G401.6 (cell line): ENCODE measurements around the gene WDR74.
"Not testable (repeated sequence)": the region's sequence is repeated elsewhere in the genome, so short reads cannot be mapped to it uniquely, and the experiment has no call there.

Source experiments
- FAIRE-seq: peaks from 2 replicates; lab custom pipeline; 2012; peaks lifted over from hg19 to GRCh38; lab: Jason Lieb, UNC

WDR74 gene

DNA sequence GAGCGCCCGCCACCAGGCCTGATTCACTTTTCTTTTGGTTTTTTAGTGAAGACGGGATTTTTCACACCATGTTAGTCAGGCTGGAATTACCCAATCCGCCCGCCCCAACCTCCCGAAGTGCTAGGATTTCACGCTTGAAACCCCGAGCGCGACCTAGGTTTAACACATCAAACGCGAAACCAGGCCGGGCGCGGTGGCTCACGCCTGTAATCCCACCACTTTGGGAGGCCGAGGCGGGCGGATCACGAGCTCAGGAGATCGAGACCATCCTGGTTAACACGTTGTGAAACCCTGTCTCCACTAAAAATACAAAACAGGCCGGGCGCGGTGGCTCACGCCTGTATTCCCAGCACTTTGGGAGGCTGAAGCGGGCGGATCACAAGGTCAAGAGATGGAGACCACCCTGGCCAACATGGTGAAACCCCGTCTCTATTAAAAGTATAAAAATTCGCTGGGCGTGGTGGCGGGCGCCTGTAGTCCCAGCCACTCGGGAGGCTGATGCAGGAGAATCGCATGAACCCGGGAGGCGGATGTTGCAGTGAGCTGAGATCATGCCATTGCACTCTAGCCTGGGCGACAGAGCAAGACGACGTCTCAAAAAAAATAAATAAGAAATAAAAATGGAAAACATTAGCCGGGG, 1.5 kb upstream of the WDR74 start:
- not testable (repeated sequence) for FAIRE-seq

DNA sequence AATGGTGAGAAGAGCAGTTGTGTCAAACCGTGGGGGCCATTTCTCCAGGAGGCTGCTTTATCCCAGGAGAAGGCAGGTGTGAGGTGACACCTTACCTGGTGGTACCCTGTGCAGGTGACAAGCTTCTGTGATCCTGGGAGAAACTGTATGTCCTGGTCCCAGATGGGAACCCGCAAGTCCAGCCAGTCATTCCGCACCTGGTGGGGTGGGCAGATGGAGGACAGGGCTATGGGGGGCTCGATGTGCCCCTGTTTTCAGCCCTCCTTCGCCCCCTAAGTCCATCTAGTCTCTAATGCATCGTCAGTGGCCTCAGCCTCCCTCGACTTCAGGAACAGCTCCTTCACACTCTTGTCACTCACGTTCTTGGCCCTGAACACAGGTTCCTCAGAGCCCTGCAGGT, 4.1 kb downstream of the WDR74 start:
- no peak for FAIRE-seq

DNA sequence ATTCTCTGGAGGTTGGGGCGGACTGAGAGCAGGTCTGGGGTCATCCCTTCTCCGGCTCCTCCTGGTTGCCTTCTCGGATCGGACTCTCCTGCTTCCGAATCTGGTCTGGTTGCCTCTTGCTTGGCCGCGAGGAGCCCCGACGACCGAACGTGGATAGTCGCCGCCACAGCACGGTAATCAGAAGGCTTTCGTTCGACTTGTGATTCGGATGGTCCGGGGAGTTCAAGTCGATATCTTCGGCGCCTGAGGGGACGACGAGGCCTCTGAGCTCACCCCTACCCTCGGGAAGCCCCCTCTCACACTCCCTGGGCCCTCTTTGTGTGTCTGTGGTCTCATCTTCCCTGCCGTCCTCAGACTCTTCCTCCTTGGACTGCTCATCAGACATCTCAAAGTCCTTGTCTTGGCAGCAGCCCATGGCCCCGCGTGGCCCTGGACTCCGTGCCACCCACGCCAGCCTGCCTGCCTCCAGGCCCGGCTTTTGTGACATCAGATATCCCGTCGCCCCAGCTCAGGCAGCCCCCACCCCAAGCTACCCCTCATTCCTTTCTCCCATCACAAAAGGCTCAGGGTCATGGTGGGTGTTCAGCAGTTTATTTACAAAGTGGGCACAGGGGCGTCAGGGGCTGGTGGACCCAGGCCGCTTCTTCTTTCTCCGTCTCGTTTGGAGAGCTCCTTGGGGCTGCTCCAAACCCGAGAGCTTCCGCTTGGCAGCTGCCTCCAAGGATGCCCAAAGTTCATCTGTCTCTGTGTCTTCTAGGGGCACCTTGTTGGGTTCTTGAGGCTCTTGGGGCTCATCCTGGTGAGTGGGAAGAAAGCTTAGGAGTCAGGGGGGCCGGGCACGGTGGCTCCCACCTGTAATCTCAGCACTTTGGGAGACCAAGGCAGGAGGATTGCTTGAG, 6.8 kb downstream of the WDR74 start, which contains the start of gene TEX54:
Gene TEX54, minus strand, starts transcription at position 506 of the 899 bp plus-strand sequence.
- FAIRE-seq = no peak

DNA sequence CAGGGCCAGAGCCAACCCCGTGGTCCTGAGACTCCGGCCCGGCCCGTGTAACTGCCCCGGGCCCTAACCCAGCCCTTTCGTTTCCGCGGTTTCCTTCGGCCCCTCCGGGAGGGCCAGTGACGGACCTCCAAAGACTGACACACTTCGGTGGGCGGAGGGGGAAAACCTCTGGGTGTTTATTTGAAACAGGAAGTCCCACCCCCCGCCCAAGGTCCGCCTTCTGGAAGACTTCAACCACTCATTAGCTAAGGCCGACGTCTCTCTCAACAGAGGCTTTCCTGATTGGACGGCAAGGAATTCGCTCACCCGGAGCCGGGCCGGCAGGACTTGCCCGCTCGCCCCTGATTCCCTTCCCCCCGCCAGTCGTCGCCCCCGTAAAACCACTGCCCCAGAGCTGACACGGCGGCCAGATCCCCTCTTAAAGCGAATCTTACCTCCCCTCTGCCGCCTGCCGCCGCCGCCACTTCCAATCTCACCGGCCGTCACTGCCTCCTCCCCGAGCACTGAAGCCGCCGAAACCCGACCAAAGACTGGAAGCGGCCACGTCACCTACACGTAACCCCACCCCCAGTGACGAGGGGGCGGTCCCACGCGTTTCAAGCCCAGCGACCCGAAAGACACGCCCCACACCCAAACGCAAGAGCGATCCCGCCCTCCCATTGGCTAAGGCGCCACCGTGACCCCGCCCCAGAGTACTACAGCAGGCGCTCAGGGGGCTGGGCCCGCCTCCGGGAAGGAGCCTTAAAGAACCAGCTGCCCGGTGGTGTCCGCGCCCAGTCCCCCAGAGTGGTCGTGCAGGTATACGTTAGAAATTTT, 7.7 kb downstream of the WDR74 start, which contains the start of gene STX5:
Gene STX5, minus strand, starts transcription at position 532 of the 816 bp plus-strand sequence. CDS start 808 bp downstream, outside the sequence.
- FAIRE-seq = peak; percentile 95

DNA sequence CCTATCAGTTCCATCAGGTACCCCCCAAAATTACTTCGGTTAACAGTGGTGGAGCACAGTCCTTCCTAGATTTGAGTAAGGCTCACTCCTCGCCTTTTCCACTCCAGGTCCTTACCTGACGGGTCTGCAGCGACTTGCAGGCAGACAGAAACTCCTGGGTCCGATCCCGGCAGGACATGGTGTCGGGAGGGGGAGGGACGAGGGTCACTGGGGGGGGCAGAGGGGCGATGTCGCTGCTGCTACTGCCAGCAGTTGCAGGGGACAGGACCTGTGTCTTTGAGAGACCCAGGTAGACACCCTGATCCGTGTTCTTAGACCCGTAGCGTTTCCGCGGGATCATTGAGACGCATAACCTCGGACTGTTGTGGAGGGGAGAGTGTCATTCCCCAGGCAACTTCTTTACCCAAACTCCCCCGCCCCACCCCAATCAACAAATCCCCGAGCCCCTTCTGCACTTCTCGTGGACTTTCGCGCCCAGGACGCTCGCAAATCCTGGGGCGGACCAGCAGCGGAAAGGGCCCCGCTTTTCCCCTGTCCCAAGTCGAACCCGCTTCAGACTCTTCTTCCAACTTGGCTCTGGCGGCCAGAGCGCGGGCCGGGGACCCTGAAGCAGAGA, 8.4 kb downstream of the WDR74 start:
- no peak for FAIRE-seq

DNA sequence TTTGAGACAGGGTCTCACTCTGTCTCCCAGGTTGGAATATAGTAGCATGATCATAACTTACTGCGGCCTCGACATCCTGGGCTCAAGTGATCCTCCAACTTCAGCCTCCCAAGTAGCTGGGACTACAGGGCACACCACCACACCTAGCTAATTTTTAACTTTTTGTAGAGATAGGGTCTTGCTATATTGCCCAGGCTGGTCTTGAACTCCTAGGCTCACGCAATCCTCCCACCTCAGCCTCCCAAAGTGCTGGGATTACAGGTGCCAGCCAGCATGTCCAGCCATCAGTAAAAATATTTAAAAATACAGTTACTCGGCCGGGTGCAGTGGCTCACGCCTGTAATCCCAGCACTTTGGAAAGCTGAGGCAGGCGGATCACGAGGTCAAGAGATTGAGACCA, 11.3 kb downstream of the WDR74 start:
- not testable (repeated sequence) for FAIRE-seq

DNA sequence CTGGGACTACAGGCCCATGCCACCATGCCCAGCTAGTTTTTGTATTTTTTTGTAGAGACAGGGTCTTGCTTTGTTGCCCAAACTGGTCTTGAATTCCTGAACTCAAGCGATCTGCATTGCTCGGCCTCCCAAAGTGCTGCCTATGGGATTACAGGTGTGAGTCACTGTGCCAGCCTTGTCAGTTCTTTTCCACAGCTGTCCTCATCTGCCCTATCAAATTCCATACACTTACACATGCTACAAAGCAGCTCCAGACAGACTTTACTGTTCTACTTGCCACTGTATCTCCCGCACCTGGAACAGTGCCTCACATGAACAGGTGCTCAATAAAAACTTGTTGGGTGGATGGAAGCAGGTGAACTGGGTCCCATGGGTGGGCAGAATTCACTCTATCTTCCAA, 15.7 kb downstream of the WDR74 start:
- FAIRE-seq = no peak

DNA sequence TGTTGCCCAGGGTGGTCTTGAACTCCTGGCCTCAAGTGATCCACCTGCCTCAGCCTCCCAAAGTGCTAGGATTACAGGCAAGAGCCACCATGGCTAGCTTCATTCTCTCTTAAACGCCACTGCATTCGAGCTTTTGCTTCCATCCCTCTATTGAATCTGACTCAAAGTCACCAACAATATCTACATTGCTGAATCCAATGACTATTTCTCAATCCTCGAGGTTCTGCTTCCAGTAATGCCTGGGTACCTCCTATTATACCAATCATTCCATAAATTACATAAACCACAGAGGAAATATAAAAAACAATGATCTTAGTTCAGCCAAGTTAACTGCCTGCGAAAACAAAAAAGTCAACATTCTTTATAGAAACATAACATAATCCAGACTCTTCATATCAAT, 22.3 kb downstream of the WDR74 start:
- no peak for FAIRE-seq

DNA sequence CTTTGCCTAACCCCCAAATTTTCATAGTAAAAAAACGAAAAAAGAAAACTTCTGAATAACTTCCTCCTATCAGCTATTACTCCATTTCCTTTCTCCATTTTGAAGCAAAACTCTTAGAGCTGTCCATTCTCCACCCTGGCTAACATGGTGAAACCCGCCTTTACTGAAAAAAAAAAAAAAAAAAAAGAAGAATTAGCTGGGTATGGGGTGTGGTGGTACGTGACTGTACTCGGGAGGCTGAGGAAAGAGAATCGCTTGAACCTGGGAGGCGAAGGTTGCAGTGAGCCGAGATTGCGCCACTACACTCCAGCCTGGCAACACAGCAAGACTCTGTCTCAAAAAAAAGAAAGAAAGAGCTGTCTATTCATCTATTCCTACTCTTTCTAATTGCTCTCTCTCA, 22.8 kb downstream of the WDR74 start:
- no peak for FAIRE-seq

DNA sequence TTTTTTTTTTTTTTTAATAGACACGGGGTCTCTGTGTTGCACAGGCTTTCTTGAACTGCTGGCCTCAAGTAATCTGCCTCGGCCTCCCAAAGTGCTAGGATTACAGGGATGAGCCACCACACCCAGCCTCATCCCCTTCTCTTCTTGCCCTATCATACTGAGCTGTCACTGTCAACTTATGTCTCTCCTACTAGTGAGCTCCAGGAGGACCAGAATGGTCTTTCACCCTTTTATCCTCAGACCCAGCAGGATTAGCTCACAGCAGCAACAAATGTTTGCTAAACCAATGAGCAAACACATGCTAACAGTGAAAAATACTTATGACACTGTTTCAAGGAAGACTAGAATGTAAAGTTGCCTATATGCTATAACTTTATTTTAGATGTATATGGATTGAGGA, 27.7 kb downstream of the WDR74 start:
- FAIRE-seq = no peak

DNA sequence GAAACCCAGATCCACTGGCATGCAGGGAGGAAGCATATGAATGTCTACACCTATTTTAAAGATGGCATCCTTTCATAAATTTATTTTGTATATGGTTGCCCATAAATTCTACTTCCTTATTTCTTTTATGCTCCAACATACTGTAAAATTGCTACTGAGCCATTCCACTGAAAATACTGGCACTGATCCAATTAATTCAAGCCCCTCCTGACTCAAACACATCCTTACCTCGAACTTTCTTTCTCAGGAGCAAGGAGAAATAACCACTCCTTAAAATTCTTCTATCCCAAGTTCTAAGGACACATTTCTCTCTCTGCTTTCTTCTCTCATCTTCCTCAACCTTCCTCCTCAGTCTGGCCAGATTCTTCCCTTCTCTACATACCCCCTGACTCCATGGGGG, 28.6 kb downstream of the WDR74 start:
- no peak for FAIRE-seq

DNA sequence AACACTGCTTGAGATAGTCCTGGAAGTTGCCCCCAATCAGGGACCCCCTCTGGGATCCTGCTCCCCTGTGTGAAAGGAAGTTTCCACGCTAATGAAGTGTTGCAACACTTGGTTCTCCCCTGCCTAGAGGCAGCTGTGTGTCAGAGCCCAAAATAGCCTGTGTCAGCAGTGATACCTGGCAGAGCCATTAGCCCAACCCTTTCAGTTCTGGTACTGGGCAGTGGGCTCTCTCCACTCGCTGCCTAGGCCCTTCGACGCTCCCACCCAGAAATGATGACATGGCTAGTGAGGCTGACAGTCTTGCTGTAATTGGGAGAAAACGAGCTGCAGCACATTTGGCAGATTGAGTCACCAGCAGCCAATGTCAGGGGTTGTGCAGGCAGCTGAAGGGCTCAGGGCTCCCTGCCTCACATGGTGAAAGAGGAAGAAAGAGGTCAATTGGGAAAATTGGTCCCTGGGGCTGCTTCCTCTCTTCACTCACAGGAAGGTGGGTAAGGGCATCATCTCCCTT, 32.7 kb downstream of the WDR74 start:
- no peak for FAIRE-seq

DNA sequence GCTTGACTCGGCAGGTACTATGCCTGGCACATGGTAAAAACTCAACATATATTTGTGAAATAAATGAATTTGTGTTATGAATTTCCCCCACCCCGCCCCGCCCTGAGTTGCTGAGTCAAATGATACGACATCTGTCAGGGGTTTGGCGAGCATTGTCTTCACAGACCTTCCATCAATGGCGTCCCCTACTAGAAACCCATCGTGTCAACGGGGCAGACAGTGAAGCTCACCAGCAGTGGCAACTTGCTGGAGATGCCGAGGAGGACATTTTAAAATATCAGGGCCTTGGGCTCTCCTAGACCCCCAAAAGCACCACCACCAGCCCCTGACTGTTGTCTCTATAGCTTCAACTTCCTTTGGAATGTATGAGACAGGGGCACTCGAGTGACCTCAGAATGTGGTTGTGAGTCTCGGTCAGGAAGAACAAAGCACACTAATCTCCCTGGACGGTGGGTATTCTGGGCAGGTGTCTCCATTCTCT, 33.4 kb downstream of the WDR74 start:
- no peak for FAIRE-seq

DNA sequence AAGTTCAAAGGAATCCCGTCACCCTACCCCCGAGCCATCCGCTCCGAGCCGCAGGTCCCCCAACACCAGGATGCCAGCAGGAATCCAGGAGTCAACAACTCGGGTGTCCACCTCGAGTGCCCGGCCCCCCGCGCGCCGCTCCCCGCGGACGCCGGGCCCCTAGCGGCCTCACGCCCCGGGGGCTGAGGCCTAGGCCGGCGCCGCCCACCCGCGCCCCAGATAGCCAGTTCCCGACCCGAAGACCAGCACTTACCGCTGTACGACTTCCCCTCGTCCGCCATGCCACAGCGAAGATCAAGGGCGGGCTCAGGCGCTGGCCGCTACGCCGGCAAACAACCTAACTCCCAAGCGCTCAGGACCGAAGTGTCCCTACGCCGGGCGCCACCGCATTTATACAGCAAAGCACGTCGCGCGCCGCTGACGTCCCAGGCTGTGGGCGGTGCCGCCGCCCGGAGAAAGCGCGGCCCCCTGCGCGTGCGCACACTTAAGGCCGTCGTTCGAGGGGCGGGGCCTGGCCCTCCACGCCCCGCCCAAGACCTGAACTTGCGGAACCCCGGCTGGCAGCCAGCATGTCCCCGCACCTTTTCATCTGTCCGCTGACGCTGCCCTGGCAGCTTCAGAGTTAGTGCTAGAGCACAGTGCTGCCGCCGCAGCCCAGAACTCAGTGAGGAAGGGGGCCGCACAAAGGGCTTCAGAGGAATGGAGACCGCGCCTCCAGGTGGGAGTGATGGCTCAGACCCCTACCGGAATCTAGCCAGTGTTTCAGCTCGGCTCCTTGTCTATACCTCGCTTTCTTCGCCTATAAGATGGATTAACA, 34.1 kb downstream of the WDR74 start, which contains the start of gene NXF1:
Gene NXF1, minus strand, starts transcription at position 365 of the 817 bp plus-strand sequence. Its CDS starts 84 bp downstream, at position 281.
- peak; percentile 84 for FAIRE-seq

DNA sequence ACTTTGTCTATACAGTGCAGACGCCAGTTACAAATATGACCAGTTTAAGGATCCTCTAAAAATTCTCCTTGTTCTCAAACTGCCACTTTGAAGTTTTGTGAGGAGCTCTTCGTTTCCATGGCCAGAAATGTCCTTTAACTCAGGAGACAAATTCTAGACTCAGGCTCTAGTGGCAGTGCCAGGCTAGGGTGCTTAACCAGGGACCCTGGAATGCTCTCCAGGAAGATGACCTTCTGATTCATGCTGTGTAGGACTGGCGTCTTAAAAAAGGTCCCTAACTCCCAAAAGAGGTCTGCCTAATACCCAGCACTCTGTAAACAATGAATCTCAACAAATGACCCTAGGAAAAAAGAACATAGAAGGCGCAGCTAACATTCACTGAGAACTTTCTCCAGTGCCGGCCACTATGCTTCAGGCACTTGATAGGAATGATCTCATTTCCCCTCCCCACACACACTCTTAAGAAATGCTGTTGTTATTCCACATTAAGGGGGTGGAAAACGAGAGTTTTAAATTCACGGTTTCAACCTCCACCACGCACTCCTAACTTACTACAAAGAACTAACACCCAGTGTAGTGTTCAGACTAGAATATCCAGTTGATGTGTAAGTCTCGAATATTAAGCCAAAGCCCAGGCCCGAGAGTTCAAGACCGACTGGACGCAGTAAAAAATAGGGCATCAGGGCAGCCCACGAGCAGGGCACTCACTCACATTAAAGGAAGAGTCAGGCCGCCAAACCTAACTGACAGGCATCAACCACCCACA, 34.9 kb downstream of the WDR74 start:
- FAIRE-seq = no peak

DNA sequence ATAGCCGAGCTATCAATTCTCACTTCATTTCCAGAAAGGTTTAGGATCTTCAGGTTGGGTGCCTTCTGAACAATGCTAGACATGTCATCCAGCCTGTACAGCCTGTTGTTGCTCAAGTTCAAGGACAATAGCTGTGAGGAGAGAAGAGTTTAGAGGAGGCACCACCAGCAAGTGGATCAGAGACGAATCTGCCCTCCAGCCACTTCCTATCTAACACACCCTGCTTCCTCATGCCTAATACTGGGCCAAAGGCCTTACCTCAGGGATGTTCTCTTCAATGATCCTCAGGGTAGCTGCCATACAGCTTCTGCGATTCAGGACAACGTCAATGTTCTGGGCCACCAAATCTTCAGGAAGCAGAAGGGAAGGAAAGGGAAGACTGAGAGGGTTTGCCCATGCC, 38.3 kb downstream of the WDR74 start:
- no peak for FAIRE-seq

DNA sequence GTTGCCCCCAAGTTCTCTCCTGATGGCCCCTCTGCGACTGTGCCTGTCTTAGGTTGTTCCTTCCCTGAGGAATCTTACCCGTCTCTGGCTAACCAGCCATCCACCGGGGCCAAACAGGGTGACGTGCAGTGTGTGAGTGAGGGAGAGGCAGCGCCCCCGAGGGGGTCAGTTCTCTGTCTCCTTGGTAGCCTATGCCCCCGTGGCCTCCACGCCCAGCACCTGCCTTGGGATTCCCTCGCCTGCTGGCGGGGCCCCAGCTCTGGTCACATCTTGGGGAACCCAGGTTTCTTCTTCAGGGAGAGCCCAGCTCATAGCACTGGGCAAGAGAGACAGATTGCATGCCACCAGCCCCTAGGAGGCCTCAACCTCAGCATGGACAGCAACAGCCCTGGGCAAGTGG, 39.9 kb downstream of the WDR74 start:
- no peak for FAIRE-seq

DNA sequence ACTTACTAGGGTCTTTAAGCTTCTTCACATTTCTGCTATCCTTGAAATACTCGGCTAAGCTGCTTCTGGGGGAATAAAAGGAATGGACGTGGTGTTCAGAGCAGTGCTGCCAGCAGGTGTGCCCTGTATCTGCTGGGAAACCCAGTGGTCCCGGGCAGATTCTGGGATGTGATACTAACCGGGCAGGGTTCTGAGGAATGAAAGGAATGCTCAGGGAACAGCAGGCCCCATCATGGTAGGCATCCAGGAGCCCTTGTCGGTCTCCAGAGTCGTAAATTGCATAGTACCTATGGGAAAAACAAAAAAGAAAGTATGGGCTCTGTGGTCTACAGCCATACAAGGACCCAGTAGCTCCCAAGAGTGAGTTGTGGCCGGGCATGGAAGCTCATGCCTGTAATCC, 43.1 kb downstream of the WDR74 start:
- FAIRE-seq = no peak

DNA sequence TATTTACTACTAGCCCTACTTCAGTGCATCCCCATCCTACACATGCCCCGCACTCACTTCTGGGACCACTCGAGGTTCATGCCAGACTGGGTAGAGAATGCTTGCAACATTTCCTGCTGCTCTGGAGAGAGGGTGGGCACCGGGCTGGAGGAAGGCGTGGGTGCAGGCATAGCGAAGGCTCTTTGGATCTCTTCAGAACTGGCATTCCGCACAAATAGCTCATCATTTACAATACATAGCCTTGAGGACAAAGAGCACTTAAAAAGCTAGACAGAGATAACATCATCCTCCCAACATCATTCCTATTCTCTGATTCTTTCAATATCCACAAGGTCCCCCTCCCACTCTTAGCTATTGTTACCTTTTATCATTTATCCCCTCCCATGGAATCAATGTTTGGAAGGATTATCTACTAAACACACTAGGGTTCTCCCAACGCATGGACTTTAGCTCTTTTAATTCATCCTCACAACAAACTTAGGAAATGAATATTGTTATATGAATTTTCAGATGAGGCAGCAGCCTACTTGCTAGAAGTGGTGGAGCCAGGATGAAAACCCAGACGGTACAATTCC, 45.1 kb downstream of the WDR74 start:
- FAIRE-seq = no peak

DNA sequence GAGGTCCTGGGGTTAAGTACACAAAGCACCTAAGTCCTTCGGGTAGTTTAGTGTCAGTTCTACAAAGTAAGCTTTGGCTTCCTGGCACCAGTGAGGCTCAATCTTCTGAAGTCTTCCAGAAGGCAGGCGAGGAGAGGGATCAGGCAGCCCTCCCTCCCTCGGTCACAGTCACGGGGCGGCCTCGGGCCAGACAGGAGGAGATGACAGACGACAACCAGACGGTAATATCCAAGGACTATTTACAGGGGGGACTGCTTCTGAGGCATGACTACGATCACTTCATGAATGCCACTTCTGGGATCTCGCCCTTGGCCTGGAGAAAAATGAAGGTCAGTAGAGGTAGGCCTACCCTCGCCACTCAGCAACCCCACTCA, 47.2 kb downstream of the WDR74 start:
- no peak for FAIRE-seq
